Fibroblast of lung (primary cell): ENCODE measurements around the gene FOXA3.

Source experiments
- CTCF ChIP-seq, 2 donors: IDR thresholded peaks in 1 of 2; conservative IDR thresholded peaks in 1 of 2; 1 replicate in 1 of 2; 2 replicates in 1 of 2; pipeline ENCODE4 v1.5.1; 2011 to 2012; ENCODE audit warnings: low read length in 2 of 2, control low read depth in 1 of 2, inconsistent platforms in 1 of 2, low read depth in 1 of 2, mild to moderate bottlenecking in 1 of 2
- EZH2 ChIP-seq: IDR thresholded peaks from 2 replicates; pipeline ENCODE4 v1.5.1; 2012; ENCODE audit warnings: low read length, control low read depth, mild to moderate bottlenecking; ENCODE audit errors: missing control alignments

GRCh38 chr19:45899253-45899652 lies 35.1 kb downstream of the FOXA3 start:
- TF ChIP-seq CTCF (conservative IDR thresholded peaks at IDR 0.05 in 1 of 2, IDR thresholded peaks at IDR 0.05 in 1 of 2; ENCODE audit: low read depth in 1 of 2, low read length in 2 of 2) (no peak), EZH2 (no peak)
